Gastroesophageal sphincter (tissue), 3 donors: ENCODE data around the gene FARSA.

Experiments used
- POLR2A ChIP-seq, 2 donors: fragments of 450-650 bp; IDR thresholded peaks; one replicate each; pipeline ENCODE4 v1.6.1; 2017; ENCODE audit warnings: antibody characterized with exemption in 2 of 2, mild to moderate bottlenecking in 2 of 2, moderate library complexity in 1 of 2
- POLR2AphosphoS5 ChIP-seq: sonication (generic); formaldehyde crosslinking; IDR thresholded peaks from one replicate; pipeline ENCODE4 v1.6.1; 2017; ENCODE audit warnings: antibody characterized with exemption
- TF ChIP-seq, protein P1 (sequence below), 4 experiments: fragments of 200-600 bp in 2 of 4; fragments of 450-650 bp in 2 of 4; sonication (generic) in 1 of 4; IDR thresholded peaks; one replicate each; pipeline ENCODE4 v1.5.1; 2017 to 2019; ENCODE audit warnings: antibody characterized with exemption in 4 of 4, mild to moderate bottlenecking in 2 of 4, moderate library complexity in 2 of 4

DNA sequence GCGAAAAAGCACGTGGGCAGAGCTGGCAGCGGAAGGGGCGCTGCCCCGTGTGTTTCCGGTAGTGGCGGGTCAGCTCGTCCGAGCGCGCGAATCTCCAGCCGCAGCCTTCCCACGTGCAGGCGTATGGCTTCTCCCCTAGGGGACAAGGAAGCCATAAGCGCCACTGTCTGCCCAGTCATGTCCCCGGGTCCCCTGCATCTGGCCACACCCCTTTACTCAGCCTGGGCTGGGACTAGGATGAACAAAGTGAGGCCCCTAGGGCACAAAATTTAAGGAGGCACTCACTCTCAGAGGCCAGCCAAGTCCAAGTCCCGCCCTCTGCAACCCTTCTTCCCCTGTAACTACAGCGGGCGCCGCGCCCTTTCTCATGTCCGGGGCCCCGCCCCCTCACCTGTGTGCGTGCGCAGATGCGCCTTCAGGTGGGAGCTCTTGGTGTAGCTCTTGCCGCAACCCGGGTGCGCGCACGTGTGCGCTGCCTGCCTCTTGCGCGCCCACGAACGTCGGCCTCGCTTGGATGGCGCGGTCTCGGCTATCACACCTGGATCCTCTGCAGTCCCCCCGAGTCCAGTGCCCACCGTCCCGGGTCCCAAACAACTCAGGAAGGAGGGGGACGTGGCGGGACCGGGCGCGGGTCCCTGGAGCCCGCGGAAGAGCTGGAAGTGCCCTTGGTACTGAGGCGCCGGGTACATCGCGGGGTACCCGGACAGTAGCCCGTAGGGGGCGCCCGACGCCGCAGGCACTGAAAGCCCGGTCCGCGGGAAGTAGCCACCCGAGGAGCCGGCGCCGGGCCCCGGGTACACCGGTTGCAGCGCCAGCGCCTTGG is 48.4 kb downstream of the FARSA start:
- TF ChIP-seq POLR2AphosphoS5 (no peak), POLR2A (IDR thresholded peaks at IDR 0.05) (no peak)
- TF ChIP-seq, protein P1, sequence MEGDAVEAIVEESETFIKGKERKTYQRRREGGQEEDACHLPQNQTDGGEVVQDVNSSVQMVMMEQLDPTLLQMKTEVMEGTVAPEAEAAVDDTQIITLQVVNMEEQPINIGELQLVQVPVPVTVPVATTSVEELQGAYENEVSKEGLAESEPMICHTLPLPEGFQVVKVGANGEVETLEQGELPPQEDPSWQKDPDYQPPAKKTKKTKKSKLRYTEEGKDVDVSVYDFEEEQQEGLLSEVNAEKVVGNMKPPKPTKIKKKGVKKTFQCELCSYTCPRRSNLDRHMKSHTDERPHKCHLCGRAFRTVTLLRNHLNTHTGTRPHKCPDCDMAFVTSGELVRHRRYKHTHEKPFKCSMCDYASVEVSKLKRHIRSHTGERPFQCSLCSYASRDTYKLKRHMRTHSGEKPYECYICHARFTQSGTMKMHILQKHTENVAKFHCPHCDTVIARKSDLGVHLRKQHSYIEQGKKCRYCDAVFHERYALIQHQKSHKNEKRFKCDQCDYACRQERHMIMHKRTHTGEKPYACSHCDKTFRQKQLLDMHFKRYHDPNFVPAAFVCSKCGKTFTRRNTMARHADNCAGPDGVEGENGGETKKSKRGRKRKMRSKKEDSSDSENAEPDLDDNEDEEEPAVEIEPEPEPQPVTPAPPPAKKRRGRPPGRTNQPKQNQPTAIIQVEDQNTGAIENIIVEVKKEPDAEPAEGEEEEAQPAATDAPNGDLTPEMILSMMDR (IDR thresholded peaks at IDR 0.05) = peak in 3 of 4 experiments; percentile 57 to 82 (median 67)
